ENCODE data around the gene SETBP1.

DNA sequence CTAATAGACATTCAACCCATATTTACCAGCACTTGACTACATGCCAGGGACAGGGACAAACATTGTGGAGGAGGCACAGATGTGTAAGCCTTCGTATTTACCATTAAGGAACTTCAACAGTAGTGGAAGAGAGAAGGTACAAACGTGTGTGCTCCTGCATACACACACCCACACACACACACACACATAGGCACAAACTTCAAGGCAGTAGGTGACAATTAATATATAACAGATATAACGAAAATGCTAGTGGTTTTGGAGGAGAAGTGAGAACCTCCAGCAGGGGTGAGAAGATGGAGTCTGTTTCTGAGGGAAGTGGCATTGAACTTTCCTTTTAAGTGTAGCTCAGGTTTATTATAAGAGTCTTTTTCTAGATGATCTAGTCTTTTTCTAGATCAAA lies 231.1 kb downstream of the SETBP1 start:
- TF ChIP-seq, protein P1, sequence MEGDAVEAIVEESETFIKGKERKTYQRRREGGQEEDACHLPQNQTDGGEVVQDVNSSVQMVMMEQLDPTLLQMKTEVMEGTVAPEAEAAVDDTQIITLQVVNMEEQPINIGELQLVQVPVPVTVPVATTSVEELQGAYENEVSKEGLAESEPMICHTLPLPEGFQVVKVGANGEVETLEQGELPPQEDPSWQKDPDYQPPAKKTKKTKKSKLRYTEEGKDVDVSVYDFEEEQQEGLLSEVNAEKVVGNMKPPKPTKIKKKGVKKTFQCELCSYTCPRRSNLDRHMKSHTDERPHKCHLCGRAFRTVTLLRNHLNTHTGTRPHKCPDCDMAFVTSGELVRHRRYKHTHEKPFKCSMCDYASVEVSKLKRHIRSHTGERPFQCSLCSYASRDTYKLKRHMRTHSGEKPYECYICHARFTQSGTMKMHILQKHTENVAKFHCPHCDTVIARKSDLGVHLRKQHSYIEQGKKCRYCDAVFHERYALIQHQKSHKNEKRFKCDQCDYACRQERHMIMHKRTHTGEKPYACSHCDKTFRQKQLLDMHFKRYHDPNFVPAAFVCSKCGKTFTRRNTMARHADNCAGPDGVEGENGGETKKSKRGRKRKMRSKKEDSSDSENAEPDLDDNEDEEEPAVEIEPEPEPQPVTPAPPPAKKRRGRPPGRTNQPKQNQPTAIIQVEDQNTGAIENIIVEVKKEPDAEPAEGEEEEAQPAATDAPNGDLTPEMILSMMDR (IDR thresholded peaks at IDR 0.05), result no peak
- no peak for TF ChIP-seq POLR2A (IDR thresholded peaks at IDR 0.05)

Data from lower leg skin (tissue), 3 donors.